HG02623 (cell line): Measurements from ENCODE around the gene EXOC1.

Experiments
- ATAC-seq: cut with Tn5 transposase; IDR thresholded peaks from one replicate; pipeline ENCODE4 v1.9.1; 2021; ENCODE audit warnings: moderate library complexity; ENCODE audit not compliant: unreplicated experiment

Gene EXOC1

DNA sequence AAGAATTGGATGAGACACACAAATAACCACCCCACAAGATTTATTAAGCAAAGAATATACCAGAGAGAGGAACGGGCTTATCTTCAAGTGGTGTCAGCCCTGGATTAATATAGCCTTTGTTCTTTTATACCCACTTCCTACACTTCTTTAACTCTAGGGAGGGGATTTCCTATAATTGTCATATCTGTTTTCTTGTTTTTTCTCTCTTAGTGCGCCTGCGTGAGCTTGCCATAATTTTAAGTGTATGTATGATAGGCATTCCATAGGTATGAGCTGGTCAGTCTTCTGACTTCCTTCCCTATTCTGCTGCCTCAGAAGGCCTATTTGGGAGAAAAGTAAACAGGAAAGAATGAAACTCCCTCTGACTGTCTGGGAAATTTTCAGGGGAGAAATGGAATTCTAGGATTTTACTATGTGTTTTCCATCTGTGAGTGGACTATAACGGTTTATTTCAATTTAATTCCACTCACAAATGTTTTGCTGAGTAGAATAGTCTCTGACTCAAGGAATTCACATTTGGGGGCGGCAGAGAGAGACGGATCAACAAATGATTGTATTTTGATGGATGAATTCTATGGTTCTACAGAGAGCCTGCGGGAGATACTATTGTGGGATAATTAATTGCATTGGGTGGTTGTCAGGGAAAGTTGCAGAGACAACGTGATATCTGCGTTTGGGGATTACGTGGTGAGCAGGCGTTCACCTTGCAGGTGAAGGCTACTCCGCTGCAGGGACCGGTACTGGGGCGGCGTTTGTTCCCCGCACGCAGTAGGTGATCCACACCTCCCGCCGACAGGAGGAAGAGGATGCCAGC lies 94.7 kb downstream of the EXOC1 start:
- no peak for ATAC-seq

DNA sequence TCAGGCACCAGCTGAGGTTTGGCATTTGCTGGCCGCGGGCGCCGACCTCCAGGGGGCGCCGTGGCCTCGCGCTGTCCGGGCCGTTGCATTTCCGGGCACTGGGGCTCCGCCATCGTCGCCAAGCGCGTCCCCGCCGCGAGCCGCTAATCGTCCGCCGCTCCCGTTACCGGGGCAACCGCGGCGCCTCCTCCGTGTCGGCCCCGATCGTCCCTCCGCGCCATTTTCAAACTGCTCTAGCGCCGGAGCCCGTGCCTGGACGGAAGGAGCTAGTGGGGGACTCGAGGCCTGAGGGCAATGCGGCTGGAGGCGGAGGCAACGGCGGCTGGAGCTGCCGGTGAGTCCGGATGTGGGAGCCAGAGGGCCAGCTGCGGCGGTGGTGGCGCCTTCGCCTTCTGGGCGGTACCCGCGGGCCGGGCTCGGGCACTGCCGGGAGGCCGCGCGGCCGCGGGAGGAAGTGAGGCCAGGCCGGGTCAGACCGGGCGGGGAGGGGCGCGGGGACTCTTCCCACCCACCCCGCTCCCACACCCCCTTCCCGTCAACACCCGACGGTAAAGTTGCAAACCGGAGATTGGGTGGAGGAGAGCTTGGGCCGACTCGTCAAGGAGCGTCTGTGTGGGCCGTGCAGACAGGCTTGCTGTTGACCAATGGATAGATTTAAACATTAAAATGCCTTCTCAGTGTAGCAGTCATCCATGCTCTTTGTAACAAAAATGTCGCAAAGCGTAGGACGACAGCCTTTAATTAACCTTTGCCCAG lies 95.5 kb downstream of the EXOC1 start, which contains the start of gene CEP135:
CEP135 (plus strand) TSS at position 220 of the 756 bp plus-strand sequence. CDS start 3,186 bp downstream, outside the sequence.
- peak; percentile 63 for ATAC-seq

GRCh38 chr4:55949482-55949802 lies 96.0 kb downstream of the EXOC1 start:
- ATAC-seq = no peak

- ATAC-seq = no peak
These were observed 97.9 kb downstream of the EXOC1 start for GRCh38 chr4:55951191-55951922.
